Activated T-helper 2 cell treated with anti-CD3 and anti-CD28 coated beads, Interferon-gamma antibody, Interleukin-2, Interleukin-4, amounts not matched to agents 10 μg/mL and 5 μg/mL and 100 μg/mL, durations not matched to agents 14 hours and 24 hours and 36 hours (primary cell): Measurements from ENCODE around the gene PLEKHA6. TPM values are rescaled to one million over a fixed set of nuclear protein-coding genes. Genes with fewer than 3 reads are reported as not detected.
A peak's percentile ranks its signal among the peaks of the same experiment; 100 is the strongest.

Experiments
- DNase-seq: peaks from one replicate; pipeline ENCODE4 v3.0.0; 2021; ENCODE audit warnings: low spot score
- H3K27ac Mint-ChIP-seq: one replicate; pipeline ENCODE4 v1.8.0; 2021; ENCODE audit warnings: mixed read lengths
- H3K27me3 Mint-ChIP-seq: one replicate; pipeline ENCODE4 v1.8.0; 2021; ENCODE audit warnings: low read depth, mixed read lengths
- H3K36me3 Mint-ChIP-seq: one replicate; pipeline ENCODE4 v1.8.0; 2021; ENCODE audit warnings: low read depth, mixed read lengths
- H3K4me1 Mint-ChIP-seq: one replicate; pipeline ENCODE4 v1.8.0; 2021; ENCODE audit warnings: low read depth, mixed read lengths
- H3K4me3 Mint-ChIP-seq: one replicate; pipeline ENCODE4 v1.8.0; 2021; ENCODE audit warnings: low read depth, mild to moderate bottlenecking, moderate library complexity, mixed read lengths
- H3K9me3 Mint-ChIP-seq: one replicate; pipeline ENCODE4 v1.8.0; 2021; ENCODE audit warnings: mixed read lengths
- intact Hi-C: fragments of 100-400 bp; cut with micrococcal nuclease; formaldehyde crosslinking; loops from one replicate; pipeline ENCODE4 v1.15.1; 2023
- total RNA-seq: library from RNA; stranded (reverse); gene quantifications from 2 replicates; pipeline ENCODE4 v1.2.3, GENCODE V29; 2022

Gene PLEKHA6, protein sequence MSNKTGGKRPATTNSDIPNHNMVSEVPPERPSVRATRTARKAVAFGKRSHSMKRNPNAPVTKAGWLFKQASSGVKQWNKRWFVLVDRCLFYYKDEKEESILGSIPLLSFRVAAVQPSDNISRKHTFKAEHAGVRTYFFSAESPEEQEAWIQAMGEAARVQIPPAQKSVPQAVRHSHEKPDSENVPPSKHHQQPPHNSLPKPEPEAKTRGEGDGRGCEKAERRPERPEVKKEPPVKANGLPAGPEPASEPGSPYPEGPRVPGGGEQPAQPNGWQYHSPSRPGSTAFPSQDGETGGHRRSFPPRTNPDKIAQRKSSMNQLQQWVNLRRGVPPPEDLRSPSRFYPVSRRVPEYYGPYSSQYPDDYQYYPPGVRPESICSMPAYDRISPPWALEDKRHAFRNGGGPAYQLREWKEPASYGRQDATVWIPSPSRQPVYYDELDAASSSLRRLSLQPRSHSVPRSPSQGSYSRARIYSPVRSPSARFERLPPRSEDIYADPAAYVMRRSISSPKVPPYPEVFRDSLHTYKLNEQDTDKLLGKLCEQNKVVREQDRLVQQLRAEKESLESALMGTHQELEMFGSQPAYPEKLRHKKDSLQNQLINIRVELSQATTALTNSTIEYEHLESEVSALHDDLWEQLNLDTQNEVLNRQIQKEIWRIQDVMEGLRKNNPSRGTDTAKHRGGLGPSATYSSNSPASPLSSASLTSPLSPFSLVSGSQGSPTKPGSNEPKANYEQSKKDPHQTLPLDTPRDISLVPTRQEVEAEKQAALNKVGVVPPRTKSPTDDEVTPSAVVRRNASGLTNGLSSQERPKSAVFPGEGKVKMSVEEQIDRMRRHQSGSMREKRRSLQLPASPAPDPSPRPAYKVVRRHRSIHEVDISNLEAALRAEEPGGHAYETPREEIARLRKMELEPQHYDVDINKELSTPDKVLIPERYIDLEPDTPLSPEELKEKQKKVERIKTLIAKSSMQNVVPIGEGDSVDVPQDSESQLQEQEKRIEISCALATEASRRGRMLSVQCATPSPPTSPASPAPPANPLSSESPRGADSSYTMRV
- 0.52 and 1.9 TPM in 2 replicates for total RNA-seq

DNA sequence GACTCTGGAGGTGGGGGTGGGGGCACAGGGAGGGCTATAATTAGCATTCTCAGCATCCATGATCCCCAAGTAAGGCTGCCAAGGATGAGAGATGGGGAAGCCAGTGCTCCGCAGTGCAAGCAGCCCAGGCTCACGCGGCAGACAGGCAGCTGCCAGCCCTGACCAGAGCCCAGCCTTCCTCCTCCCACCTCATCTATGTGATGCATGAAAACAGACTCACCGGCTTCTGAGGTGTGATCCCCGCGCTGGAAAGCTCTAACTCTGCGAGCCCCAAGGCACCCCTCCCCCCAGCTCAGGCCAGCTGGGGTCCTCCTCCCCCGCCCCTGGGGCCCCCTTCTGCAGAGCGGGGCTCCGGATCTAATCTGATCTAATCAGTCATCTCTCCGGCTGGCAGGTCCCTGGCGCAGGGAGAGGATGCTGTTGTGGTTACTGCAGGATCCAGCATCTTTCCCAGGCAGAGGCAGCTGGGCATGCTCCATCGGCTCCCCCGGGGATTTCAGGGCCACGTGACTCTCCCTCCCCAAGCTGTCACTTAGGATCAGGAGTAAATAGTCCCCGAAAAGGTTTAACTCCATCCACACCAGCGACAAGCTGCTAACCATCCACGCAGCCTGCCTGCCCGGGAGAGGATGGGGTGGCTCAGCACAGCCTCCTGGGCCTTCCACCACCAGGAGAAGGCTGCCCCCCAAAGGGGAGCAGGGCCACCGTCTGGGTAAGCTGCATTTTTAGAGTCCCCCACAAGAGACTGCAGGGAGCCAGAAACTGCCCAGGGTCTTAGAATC, at the start of gene PLEKHA6:
Gene PLEKHA6 (minus strand): TSS at position 456 of the 782 bp plus-strand sequence. CDS start 86,202 bp downstream, outside the sequence.
- intact Hi-C loops, result loop anchor here (5.0 kb wide), 2 partner anchors 53 to 497 kb away; partner anchors contain the start of genes PPP1R15B and SNRPE
- Mint-ChIP-seq H3K36me3 (no peaks in the 10 kb centered on the region), H3K4me1 (peaks cover 27% of the 10 kb centered on the region), H3K27me3 (peaks cover 3% of the 10 kb centered on the region), H3K27ac (no peak within 1 kb of the TSS), H3K9me3 (no peaks in the 10 kb centered on the region), H3K4me3 (no peak within 1 kb of the TSS)
- no peak for DNase-seq

DNA sequence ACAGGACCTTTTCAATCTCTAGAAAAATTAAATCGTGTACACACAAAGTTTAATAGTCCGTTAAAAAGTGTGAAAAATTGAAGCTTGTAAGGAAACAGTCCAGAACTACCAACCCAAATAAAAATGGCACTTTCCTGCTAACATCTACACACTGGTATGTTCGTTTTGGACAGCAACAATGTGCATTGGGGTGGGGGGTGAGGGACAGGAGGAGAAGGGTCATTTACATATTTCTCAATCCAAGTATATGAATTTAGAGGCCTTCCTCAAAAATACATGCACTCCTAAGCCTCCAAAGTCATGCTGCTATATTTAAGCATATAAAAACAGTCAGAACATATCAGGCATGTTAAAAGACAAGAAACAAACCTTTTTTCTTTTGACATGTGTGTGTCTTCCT, 49.4 kb upstream of the PLEKHA6 start:
- H3K4me3 Mint-ChIP-seq, result peak overlapping the region; percentile 98
- H3K27ac Mint-ChIP-seq, result peak overlapping the region; percentile 12
- H3K27me3 Mint-ChIP-seq, result no peaks in the 10 kb centered on the region
- H3K4me1 Mint-ChIP-seq, result peaks cover 13% of the 10 kb centered on the region
- H3K9me3 Mint-ChIP-seq, result no peaks in the 10 kb centered on the region
- H3K36me3 Mint-ChIP-seq, result peaks cover 70% of the 10 kb centered on the region
- no peak for DNase-seq
- intact Hi-C loops, result no loop called here

DNA sequence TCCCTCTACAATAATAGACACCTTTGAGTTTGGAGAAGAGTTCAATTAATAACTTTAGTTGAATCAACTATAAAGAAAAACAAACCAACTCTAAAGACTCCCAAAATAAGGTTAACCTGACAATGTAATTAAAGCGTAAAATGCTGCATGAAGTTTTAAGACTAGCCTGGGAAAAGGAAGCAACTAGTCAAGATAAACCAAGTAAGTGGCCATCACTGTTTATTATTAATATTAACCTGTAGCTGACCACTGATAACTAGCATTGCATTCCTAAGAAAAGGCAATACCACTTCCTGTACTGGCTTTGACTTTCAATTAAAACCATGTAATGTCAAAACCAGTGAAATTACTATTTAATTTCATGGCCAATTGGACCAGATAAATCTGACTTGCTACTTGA, 48.9 kb upstream of the PLEKHA6 start:
- Mint-ChIP-seq H3K27ac (peak overlapping the region; percentile 42), H3K27me3 (no peaks in the 10 kb centered on the region), H3K4me1 (peaks cover 18% of the 10 kb centered on the region), H3K9me3 (no peaks in the 10 kb centered on the region), H3K36me3 (peaks cover 76% of the 10 kb centered on the region), H3K4me3 (peak overlapping the region; percentile 98)
- no peak for DNase-seq
- intact Hi-C loops, result no loop called here

- intact Hi-C loops, result no loop called here
- DNase-seq, result no peak
- peak overlapping the region; percentile 42 for H3K27ac Mint-ChIP-seq
- H3K9me3 Mint-ChIP-seq, result no peaks in the 10 kb centered on the region
- peaks cover 76% of the 10 kb centered on the region for H3K36me3 Mint-ChIP-seq
- no peaks in the 10 kb centered on the region for H3K27me3 Mint-ChIP-seq
- H3K4me1 Mint-ChIP-seq, result peaks cover 18% of the 10 kb centered on the region
- peak overlapping the region; percentile 98 for H3K4me3 Mint-ChIP-seq
Observed at GRCh38 chr1:204408074-204408507, 48.4 kb upstream of the PLEKHA6 start.

DNA sequence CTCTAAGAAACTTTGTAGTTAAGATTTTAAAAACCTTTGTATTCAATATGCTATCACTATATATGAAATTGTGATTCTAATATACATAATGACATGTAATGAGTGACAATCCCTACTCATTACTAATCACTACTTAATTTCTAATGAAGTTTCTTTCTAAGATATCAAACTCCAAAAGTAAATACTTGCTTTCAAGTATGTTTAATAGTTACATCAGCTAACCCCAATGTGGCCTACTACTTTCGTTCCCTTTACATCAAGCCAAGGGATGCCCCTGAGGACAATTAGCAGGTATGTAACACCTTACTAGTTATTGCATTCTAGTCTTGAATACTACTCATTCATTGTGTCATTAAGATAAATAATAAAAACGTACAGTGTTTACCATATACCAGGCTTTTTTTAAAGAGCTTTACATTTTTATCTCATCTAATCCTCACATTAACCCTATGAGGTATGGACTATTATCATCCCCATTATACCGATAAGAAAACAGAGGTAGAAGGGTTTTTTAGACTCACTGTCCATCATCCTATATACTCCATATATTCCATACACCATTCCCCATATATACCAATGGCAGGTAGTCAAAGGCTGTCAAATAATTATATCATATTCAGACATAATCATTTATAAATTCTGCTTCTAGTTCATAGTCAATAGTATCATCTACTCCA, 47.7 kb upstream of the PLEKHA6 start:
- peaks cover 77% of the 10 kb centered on the region for H3K36me3 Mint-ChIP-seq
- no peaks in the 10 kb centered on the region for H3K9me3 Mint-ChIP-seq
- peak overlapping the region; percentile 98 for H3K4me3 Mint-ChIP-seq
- no peaks in the 10 kb centered on the region for H3K27me3 Mint-ChIP-seq
- DNase-seq, result no peak
- H3K27ac Mint-ChIP-seq, result no peak overlapping the region
- intact Hi-C loops, result no loop called here
- peaks cover 14% of the 10 kb centered on the region for H3K4me1 Mint-ChIP-seq

GRCh38 chr1:204406621-204407020, 46.9 kb upstream of the PLEKHA6 start:
- DNase-seq, result no peak
- H3K9me3 Mint-ChIP-seq, result no peaks in the 10 kb centered on the region

GRCh38 chr1:204405988-204406387, 46.3 kb upstream of the PLEKHA6 start:
- Mint-ChIP-seq H3K27ac (no peak overlapping the region), H3K4me3 (peak overlapping the region; percentile 98), H3K9me3 (no peaks in the 10 kb centered on the region), H3K27me3 (no peaks in the 10 kb centered on the region), H3K36me3 (peaks cover 85% of the 10 kb centered on the region), H3K4me1 (peaks cover 16% of the 10 kb centered on the region)
- DNase-seq, result no peak
- intact Hi-C loops, result no loop called here

More at GRCh38 chr1:204406621-204407020, 46.9 kb upstream of the PLEKHA6 start:
- H3K27ac Mint-ChIP-seq, result no peak overlapping the region
- peaks cover 14% of the 10 kb centered on the region for H3K4me1 Mint-ChIP-seq
- intact Hi-C loops, result no loop called here
- peaks cover 85% of the 10 kb centered on the region for H3K36me3 Mint-ChIP-seq
- no peaks in the 10 kb centered on the region for H3K27me3 Mint-ChIP-seq
- peak overlapping the region; percentile 98 for H3K4me3 Mint-ChIP-seq

- intact Hi-C loops, result no loop called here
- no peak overlapping the region for H3K4me3 Mint-ChIP-seq
- H3K27ac Mint-ChIP-seq, result no peak overlapping the region
- H3K36me3 Mint-ChIP-seq, result peaks cover 82% of the 10 kb centered on the region
- DNase-seq, result no peak
- H3K9me3 Mint-ChIP-seq, result no peaks in the 10 kb centered on the region
- peaks cover 19% of the 10 kb centered on the region for H3K4me1 Mint-ChIP-seq
- no peaks in the 10 kb centered on the region for H3K27me3 Mint-ChIP-seq
Observed at GRCh38 chr1:204404629-204405028, 44.9 kb upstream of the PLEKHA6 start.

DNA sequence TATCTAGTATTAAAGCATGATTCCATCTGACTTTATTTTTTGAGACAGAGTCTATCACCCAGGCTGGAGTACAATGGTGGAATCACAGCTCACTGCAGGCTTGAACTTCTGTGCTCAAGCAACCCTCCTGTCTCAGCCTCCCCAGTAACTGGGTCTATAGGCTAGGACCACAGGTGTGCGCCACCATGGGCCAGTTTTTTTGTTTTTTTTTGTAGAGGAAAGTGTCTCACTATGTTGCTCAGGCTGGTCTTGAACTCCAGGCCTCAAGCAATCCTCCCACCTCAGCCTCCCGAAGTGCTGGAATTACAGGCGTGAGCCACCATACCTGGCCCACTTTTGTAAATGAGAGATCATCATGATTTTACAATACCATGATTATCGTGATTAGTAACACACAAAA, 42.7 kb upstream of the PLEKHA6 start:
- peaks cover 77% of the 10 kb centered on the region for H3K36me3 Mint-ChIP-seq
- no peak for DNase-seq
- H3K9me3 Mint-ChIP-seq, result no peaks in the 10 kb centered on the region
- H3K27me3 Mint-ChIP-seq, result no peaks in the 10 kb centered on the region
- H3K27ac Mint-ChIP-seq, result no peak overlapping the region
- intact Hi-C loops, result no loop called here
- peaks cover 22% of the 10 kb centered on the region for H3K4me1 Mint-ChIP-seq
- no peak overlapping the region for H3K4me3 Mint-ChIP-seq

DNA sequence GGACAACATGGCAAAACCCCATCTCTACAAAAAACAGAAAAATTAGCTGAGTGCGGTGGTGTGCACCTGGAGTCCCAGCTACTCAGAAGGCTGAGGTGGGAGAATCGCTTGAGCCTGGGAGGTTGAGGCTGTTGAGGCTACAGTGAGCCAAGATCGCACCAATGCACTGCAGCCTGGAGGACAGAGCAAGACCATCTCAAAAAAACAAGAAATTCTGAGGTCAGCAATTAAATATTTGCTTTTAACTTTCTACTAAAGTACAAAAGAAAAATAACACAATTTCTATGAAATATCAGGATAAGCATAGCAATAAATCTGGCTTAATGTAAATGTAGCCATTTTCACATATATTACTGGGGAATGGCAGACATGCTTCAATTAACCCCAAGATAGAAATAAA, 42.0 kb upstream of the PLEKHA6 start:
- Mint-ChIP-seq H3K9me3 (no peaks in the 10 kb centered on the region), H3K36me3 (peaks cover 72% of the 10 kb centered on the region), H3K27ac (no peak overlapping the region), H3K4me3 (no peak overlapping the region), H3K4me1 (peaks cover 19% of the 10 kb centered on the region), H3K27me3 (no peaks in the 10 kb centered on the region)
- intact Hi-C loops, result no loop called here
- no peak for DNase-seq

DNA sequence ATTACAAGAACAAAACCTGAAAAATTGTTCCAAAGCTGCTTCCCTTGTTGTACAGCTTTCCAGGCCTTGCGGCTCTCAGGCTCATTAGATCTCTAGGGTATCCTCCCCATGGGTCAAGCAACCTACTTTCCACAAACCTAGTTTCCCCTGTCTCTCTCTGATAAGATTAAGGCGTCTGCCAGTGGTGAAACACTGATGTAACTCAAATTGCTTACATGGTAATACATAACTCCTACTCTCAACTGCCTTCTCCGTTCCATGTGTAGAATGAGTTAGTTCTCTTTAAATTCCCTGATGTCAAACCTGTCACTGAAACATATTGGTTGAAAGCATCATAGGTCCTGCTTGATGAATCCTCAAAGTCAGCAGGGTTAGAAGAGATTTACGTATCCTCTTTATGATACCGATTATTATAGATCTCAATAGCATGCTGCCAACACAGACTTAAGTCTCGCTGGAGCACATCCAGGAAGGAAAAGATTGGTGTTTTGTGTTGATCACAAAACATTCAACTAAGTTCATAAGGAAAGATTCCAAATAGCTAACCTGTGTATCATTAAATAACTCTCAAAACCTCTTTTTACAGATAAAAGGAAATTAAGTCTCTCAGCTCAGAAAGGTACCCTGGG, 41.3 kb upstream of the PLEKHA6 start:
- no peak for DNase-seq
- Mint-ChIP-seq H3K9me3 (no peaks in the 10 kb centered on the region), H3K27ac (peak overlapping the region; percentile 29), H3K36me3 (peaks cover 73% of the 10 kb centered on the region), H3K4me3 (no peak overlapping the region), H3K4me1 (peaks cover 17% of the 10 kb centered on the region), H3K27me3 (no peaks in the 10 kb centered on the region)
- intact Hi-C loops, result no loop called here
